Ovary (tissue), 9 donors: ENCODE results near the gene HIVEP3. TPM values are rescaled to one million over a fixed set of nuclear protein-coding genes. Genes with fewer than 3 reads are reported as not detected.

Experiments
- DNase-seq, 5 donors: peaks; one replicate each; pipeline ENCODE4 v3.0.0-alpha.2; 2019 to 2020
- H3K27ac ChIP-seq, 2 donors: fragments of 200-600 bp; one replicate each; pipeline versions ENCODE4 v1.5.1 to v1.8.0; 2019 to 2022
- H3K27me3 ChIP-seq: fragments of 200-600 bp; one replicate; pipeline ENCODE4 v1.8.0; 2022
- H3K36me3 ChIP-seq: fragments of 200-600 bp; sonication (generic); one replicate; pipeline ENCODE4 v1.5.1; 2019
- H3K4me1 ChIP-seq: one replicate; pipeline ENCODE4 v1.8.1; 2013; ENCODE audit warnings: mild to moderate bottlenecking, moderate library complexity; ENCODE audit not compliant: insufficient read depth
- H3K4me3 ChIP-seq: fragments of 200-600 bp; sonication (generic); one replicate; pipeline ENCODE4 v1.5.1; 2017
- H3K9me3 ChIP-seq, 2 donors: fragments of 200-600 bp in 1 of 2; sonication (generic) in 1 of 2; one replicate each; pipeline versions ENCODE4 v1.5.1 to v1.8.1; 2013 to 2019; ENCODE audit warnings: mild to moderate bottlenecking in 1 of 2, moderate library complexity in 1 of 2
- CTCF ChIP-seq, 3 donors: fragments of 450-650 bp in 2 of 3; fragments of 200-600 bp in 1 of 3; IDR thresholded peaks; one replicate each; pipeline versions ENCODE4 v1.5.1 to v1.8.0; 2016 to 2022; ENCODE audit warnings: antibody characterized with exemption in 3 of 3, mild to moderate bottlenecking in 1 of 3
- EP300 ChIP-seq: sonication (generic); formaldehyde crosslinking; IDR thresholded peaks from one replicate; pipeline ENCODE4 v1.6.1; 2017; ENCODE audit warnings: antibody characterized with exemption
- POLR2A ChIP-seq: fragments of 450-650 bp; IDR thresholded peaks from one replicate; pipeline ENCODE4 v1.6.1; 2017; ENCODE audit warnings: antibody characterized with exemption, mild to moderate bottlenecking, moderate library complexity
- WGBS, 3 donors: extraction: QIAGEN DNeasy Blood & Tissue Kit in 1 of 3; methylation state at CpG; one replicate each; pipeline versions ENCODE4 v1.1.5 to v1.1.7; 2013 to 2017; 5-methylcytosine and 5-hydroxymethylcytosine counted together
- intact Hi-C, 4 donors: fragments of 100-400 bp; cut with DNase I; formaldehyde crosslinking; loops; one replicate each; pipeline versions ENCODE4 v1.11.0 to v1.15.1; 2022 to 2023
- polyA plus RNA-seq, 2 donors: library from polyadenylated mRNA; stranded (reverse); fragments of 200-250 nt in 1 of 2; fragments of 350-450 nt in 1 of 2; fragmentation: Illumina TruSeq in 1 of 2; extraction: RNeasy Lipid Tissue Mini Kit (QIAGEN cat#74804) in 1 of 2; gene quantifications; one replicate each; pipeline ENCODE4 v1.2.3, GENCODE V29; 2013 to 2014
- total RNA-seq, 7 donors: library from RNA; depleted of rRNA in 2 of 7; stranded (reverse); fragments of >200 nt in 2 of 7; fragmentation: NEBNext Ultra II Directional in 3 of 7; extraction: Animal tissue kit (Norgen Biotek cat#: 25700) in 3 of 7; gene quantifications; one replicate each; pipeline versions ENCODE4 v1.1.0 to v1.2.4, GENCODE V29; 2016 to 2023
- donor health status: DM: no; HTN: no; CAD: no; lungs with moderate emphysema.
- donor health status: DM: no; HTN: no; CAD: no.
- donor health status: Bipolar disorder and iron deficiency.
- donor health status: DM: yes; HTN: yes; CAD: no.
- donor health status: DM: no; HTN: no; CAD: no.
- donor health status: DM: yes; HTN: yes; CAD: no.

Gene HIVEP3
- total and polyA plus RNA-seq, 9 donors, result 3.0 to 7.5 (median 5.2) TPM

GRCh38 chr1:41822866-41823265 lies 95.9 kb downstream of the HIVEP3 start:
- Histone ChIP-seq H3K27me3 (no peaks in the 10 kb centered on the region), H3K4me1 (peaks cover 1% of the 10 kb centered on the region), H3K36me3 (no peaks in the 10 kb centered on the region), H3K27ac (no peak overlapping the region), H3K4me3 (no peak overlapping the region), H3K9me3 (no peaks in the 10 kb centered on the region)
- intact Hi-C loops, result no loop called here
- no peak for DNase-seq
- TF ChIP-seq POLR2A, result no peak
- TF ChIP-seq CTCF (IDR thresholded peaks at IDR 0.05), result no peak
- no peak for TF ChIP-seq EP300
- WGBS, 3 donors, result 94 to 100% (median 96%) methylated on average over 3 of the region's 3 CpGs

- Histone ChIP-seq H3K36me3 (no peaks in the 10 kb centered on the region), H3K4me1 (peaks cover 1% of the 10 kb centered on the region), H3K27ac (no peak overlapping the region), H3K9me3 (no peaks in the 10 kb centered on the region), H3K4me3 (no peak overlapping the region), H3K27me3 (no peaks in the 10 kb centered on the region)
- no peak for TF ChIP-seq EP300
- TF ChIP-seq POLR2A, result no peak
- TF ChIP-seq CTCF (IDR thresholded peaks at IDR 0.05), result no peak
- 79 to 81% (median 80%) methylated on average over 1 of the region's 1 CpG for WGBS, 3 donors
- intact Hi-C loops, result no loop called here
- no peak for DNase-seq
Observed at GRCh38 chr1:41819843-41820242, 98.9 kb downstream of the HIVEP3 start.

- intact Hi-C loops, result no loop called here
- no peaks in the 10 kb centered on the region for H3K36me3 ChIP-seq
- no peak for TF ChIP-seq EP300
- no peak for TF ChIP-seq POLR2A
- TF ChIP-seq CTCF (IDR thresholded peaks at IDR 0.05), result no peak
- WGBS, 3 donors, result 89 to 95% (median 93%) methylated on average over 2 of the region's 2 CpGs
- H3K4me1 ChIP-seq, result peaks cover 1% of the 10 kb centered on the region
- DNase-seq, result no peak
- no peaks in the 10 kb centered on the region for H3K9me3 ChIP-seq
- no peaks in the 10 kb centered on the region for H3K27me3 ChIP-seq
- H3K27ac ChIP-seq, result no peak overlapping the region
- no peak overlapping the region for H3K4me3 ChIP-seq
Observed at GRCh38 chr1:41819069-41819468, 99.7 kb downstream of the HIVEP3 start.

- DNase-seq, result no peak
- Histone ChIP-seq H3K27me3 (no peaks in the 10 kb centered on the region), H3K27ac (no peak overlapping the region), H3K4me3 (no peak overlapping the region), H3K4me1 (no peaks in the 10 kb centered on the region), H3K36me3 (no peaks in the 10 kb centered on the region), H3K9me3 (no peaks in the 10 kb centered on the region)
- intact Hi-C loops, result no loop called here
- WGBS, 3 donors, result 84 to 87% (median 85%) methylated on average over 3 of the region's 3 CpGs
- TF ChIP-seq CTCF (IDR thresholded peaks at IDR 0.05) (no peak), EP300 (no peak), POLR2A (no peak)
Observed at GRCh38 chr1:41816061-41816460, 102.7 kb downstream of the HIVEP3 start.
